Astrocyte of the cerebellum (primary cell): ENCODE data around the gene AMTN.

ENCODE experiments used
- DNase-seq: peaks from one replicate; pipeline ENCODE4 v3.0.0-alpha.2; 2011; ENCODE audit warnings: low read depth
- H3K4me3 ChIP-seq: 2 replicates; pipeline ENCODE4 v1.5.1; 2011; ENCODE audit warnings: mild to moderate bottlenecking, low read depth, low read length, moderate library complexity
- in situ Hi-C: cut with HindIII; loops from 2 replicates; pipeline ENCODE4 v1.10.0; 2017; ENCODE audit warnings: low sequenced_read_pairs
- TF ChIP-seq, protein P1 (sequence below): IDR thresholded peaks from 2 replicates; pipeline ENCODE4 v1.5.1; 2012; ENCODE audit warnings: low read length, low read depth, moderate library complexity, mild to moderate bottlenecking; ENCODE audit errors: missing control alignments

AMTN gene

DNA sequence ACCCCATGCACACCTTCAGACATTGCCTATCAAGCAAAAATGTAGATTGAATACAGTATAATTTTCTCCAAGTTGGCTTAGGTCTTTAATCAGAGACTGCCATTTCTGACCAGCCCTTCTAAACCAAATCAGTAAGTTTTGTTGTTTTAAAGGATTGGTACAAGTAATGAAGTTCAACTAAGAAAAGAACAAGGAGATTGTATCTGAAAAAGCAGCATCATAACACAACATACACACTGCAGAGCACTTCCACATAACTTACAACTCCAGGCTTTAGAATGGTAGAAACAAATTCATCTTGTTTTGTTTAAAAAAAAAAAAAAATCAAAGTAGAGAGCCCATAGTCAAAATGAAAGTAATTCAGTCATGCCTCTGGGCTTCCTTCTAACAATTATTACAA lies 57.6 kb downstream of the AMTN start:
- H3K4me3 ChIP-seq, result no peak overlapping the region
- TF ChIP-seq, protein P1, sequence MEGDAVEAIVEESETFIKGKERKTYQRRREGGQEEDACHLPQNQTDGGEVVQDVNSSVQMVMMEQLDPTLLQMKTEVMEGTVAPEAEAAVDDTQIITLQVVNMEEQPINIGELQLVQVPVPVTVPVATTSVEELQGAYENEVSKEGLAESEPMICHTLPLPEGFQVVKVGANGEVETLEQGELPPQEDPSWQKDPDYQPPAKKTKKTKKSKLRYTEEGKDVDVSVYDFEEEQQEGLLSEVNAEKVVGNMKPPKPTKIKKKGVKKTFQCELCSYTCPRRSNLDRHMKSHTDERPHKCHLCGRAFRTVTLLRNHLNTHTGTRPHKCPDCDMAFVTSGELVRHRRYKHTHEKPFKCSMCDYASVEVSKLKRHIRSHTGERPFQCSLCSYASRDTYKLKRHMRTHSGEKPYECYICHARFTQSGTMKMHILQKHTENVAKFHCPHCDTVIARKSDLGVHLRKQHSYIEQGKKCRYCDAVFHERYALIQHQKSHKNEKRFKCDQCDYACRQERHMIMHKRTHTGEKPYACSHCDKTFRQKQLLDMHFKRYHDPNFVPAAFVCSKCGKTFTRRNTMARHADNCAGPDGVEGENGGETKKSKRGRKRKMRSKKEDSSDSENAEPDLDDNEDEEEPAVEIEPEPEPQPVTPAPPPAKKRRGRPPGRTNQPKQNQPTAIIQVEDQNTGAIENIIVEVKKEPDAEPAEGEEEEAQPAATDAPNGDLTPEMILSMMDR, result no peak
- no peak for DNase-seq
- in situ Hi-C loops, result no loop called here

DNA sequence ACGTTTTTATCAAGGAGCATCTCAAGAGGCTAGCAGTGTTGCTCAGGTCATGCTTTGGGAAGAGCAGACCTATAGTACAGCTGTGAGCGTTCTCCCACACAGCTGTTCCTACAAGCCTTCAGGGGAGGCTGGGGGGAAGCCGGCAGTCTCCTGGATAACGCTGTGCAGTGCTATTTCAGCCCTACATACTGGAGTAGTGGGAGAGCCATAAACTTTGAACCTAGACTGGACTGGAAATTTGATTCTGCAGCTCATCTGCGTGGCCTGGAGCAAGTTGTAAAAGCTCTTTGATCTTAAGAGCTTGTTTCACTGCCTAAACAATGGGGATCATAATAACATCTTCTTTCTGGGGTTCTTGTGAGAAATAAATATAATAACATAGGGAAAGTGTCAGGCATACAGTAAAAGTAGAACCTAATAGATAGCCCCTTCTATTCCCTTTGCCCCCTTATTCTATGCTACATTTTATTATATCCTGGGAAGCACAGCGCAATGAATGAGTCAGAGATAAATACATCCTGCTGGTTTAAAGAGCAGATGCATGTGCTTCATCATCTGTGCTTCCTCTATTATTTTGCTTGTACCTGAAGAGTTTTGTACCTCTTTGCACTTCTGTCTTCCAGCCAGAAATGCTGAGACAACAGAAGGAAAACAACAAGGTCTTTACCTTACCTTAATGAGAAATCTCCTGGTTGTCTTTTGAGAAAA lies 59.0 kb downstream of the AMTN start:
- no peak for DNase-seq
- in situ Hi-C loops, result no loop called here
- TF ChIP-seq, protein P1, result no peak
- no peak overlapping the region for H3K4me3 ChIP-seq

DNA sequence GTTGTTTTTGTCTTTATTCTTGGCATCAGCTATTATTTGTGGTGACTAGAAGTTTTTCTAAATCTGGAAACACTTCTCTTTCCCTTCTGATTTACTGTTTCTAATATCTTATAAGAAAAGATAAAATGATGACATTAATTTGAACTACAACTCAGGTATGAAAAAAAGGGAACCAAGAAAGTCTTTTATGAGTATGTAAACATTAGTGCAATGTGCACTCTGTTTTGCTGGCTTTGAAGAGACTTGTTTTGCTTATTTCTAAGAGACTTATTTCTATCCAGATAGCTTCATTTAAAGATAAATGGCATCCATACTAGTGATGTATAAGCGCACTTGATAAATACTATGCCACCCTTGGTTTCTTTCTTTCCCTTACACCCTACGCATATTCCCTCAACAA lies 63.6 kb downstream of the AMTN start:
- DNase-seq, result no peak
- in situ Hi-C loops, result no loop called here
- TF ChIP-seq, protein P1, result no peak
- no peak overlapping the region for H3K4me3 ChIP-seq
